HL-60 (cell line): ENCODE results near the gene NFE2L3.
"Not testable (repeated sequence)": the region's sequence is repeated elsewhere in the genome, so short reads cannot be mapped to it uniquely, and the experiment has no call there.

Source experiments
- CTCF ChIP-seq: IDR thresholded peaks from one replicate; pipeline ENCODE4 v1.5.1; 2011; ENCODE audit warnings: low read length, control low read depth, inconsistent platforms; ENCODE audit not compliant: insufficient read depth
- GABPA ChIP-seq: IDR thresholded peaks from 2 replicates; pipeline ENCODE4 v1.6.1; 2012; ENCODE audit warnings: low read depth
- POLR2AphosphoS5 ChIP-seq: IDR thresholded peaks from 2 replicates; pipeline ENCODE4 v1.6.1; 2012; ENCODE audit warnings: low read depth
- REST ChIP-seq: IDR thresholded peaks from 2 replicates; pipeline ENCODE4 v1.6.1; 2012; ENCODE audit warnings: low read depth; ENCODE audit not compliant: insufficient replicate concordance
- SPI1 ChIP-seq: IDR thresholded peaks from 2 replicates; pipeline ENCODE4 v1.6.1; 2012; ENCODE audit warnings: low read depth, mild to moderate bottlenecking, borderline replicate concordance

GRCh38 chr7:26163804-26164203 lies 11.8 kb downstream of the NFE2L3 start:
- TF ChIP-seq CTCF, REST, POLR2AphosphoS5, GABPA, SPI1: not testable (repeated sequence)
